IPS DF 4.7 (cell line): ENCODE data around the gene CNTN5.

ENCODE experiments used
- DNase-seq: peaks from one replicate; pipeline ENCODE4 v3.0.0-alpha.2; 2013; ENCODE audit warnings: low spot score; ENCODE audit errors: extremely low read depth

CNTN5 gene

GRCh38 chr11:99383648-99384245 lies 363.0 kb downstream of the CNTN5 start:
- no peak for DNase-seq

GRCh38 chr11:99391245-99391644 lies 370.5 kb downstream of the CNTN5 start:
- no peak for DNase-seq

- DNase-seq, result no peak
These were observed 385.6 kb downstream of the CNTN5 start for GRCh38 chr11:99406345-99406744.

GRCh38 chr11:99410636-99411035 lies 389.9 kb downstream of the CNTN5 start:
- DNase-seq, result no peak

- DNase-seq, result no peak
These were observed 398.4 kb downstream of the CNTN5 start for GRCh38 chr11:99418927-99419720.

- no peak for DNase-seq
These were observed 399.2 kb downstream of the CNTN5 start for GRCh38 chr11:99419991-99420390.

- DNase-seq, result no peak
These were observed 402.1 kb downstream of the CNTN5 start for GRCh38 chr11:99422581-99423427.

GRCh38 chr11:99423428-99423983 lies 402.8 kb downstream of the CNTN5 start:
- no peak for DNase-seq

GRCh38 chr11:99424313-99425084 lies 403.8 kb downstream of the CNTN5 start:
- DNase-seq, result no peak

- no peak for DNase-seq
These were observed 404.8 kb downstream of the CNTN5 start for GRCh38 chr11:99425596-99425995.

GRCh38 chr11:99432677-99433076 lies 411.9 kb downstream of the CNTN5 start:
- DNase-seq, result no peak

- no peak for DNase-seq
These were observed 422.5 kb downstream of the CNTN5 start for GRCh38 chr11:99443276-99443675.

- DNase-seq, result no peak
These were observed 425.7 kb downstream of the CNTN5 start for GRCh38 chr11:99446400-99446799.

- no peak for DNase-seq
These were observed 428.6 kb downstream of the CNTN5 start for GRCh38 chr11:99449345-99449744.

GRCh38 chr11:99452075-99452474 lies 431.3 kb downstream of the CNTN5 start:
- DNase-seq, result no peak

- DNase-seq, result no peak
These were observed 441.2 kb downstream of the CNTN5 start for GRCh38 chr11:99461913-99462312.

- DNase-seq, result no peak
These were observed 444.2 kb downstream of the CNTN5 start for GRCh38 chr11:99464985-99465384.

- no peak for DNase-seq
These were observed 468.8 kb downstream of the CNTN5 start for GRCh38 chr11:99489581-99489980.

GRCh38 chr11:99494065-99494464 lies 473.3 kb downstream of the CNTN5 start:
- no peak for DNase-seq

GRCh38 chr11:99501655-99502054 lies 480.9 kb downstream of the CNTN5 start:
- no peak for DNase-seq

- DNase-seq, result no peak
These were observed 484.6 kb downstream of the CNTN5 start for GRCh38 chr11:99505316-99505715.
